B cell (primary cell): ENCODE data around the gene IMPDH2. TPM values are rescaled to one million over a fixed set of nuclear protein-coding genes. Genes with fewer than 3 reads are reported as not detected.

ENCODE experiments used
- ATAC-seq: fragments of 200-7000 bp; cut with Tn5 transposase; one replicate; pipeline ENCODE4 v1.10.0; 2021; ENCODE audit warnings: low read depth, mild to moderate bottlenecking, moderate number of reproducible peaks, moderate library complexity
- CTCF ChIA-PET: fragments of 350-600 bp; sonication (Branson Sonifier 250); formaldehyde crosslinking; loops from one replicate; lab custom pipeline; 2021; ENCODE audit warnings: antibody characterized with exemption, inconsistent platforms; lab: Charles Lee
- POLR2A ChIA-PET: fragments of 350-600 bp; sonication (Branson Sonifier 250); formaldehyde crosslinking; loops from one replicate; lab custom pipeline; 2021; ENCODE audit warnings: antibody characterized with exemption; lab: Charles Lee
- DNase-seq: peaks from one replicate; pipeline ENCODE4 v3.0.0; 2013
- H2AFZ ChIP-seq: 2 replicates; pipeline ENCODE4 v1.6.1; 2012; ENCODE audit warnings: mild to moderate bottlenecking, low read depth, low read length; ENCODE audit not compliant: insufficient read depth, poor library complexity, severe bottlenecking
- H3K27ac ChIP-seq, 2 donors: 1 replicate in 1 of 2; 2 replicates in 1 of 2; pipeline ENCODE4 v1.5.1; 2012 to 2013; ENCODE audit warnings: low read length in 2 of 2, mild to moderate bottlenecking in 2 of 2, moderate library complexity in 1 of 2
- H3K27me3 ChIP-seq, 4 experiments: fragments of 200-600 bp in 1 of 4; sonication (generic) in 1 of 4; replicated peaks in 1 of 4; 1 replicate in 2 of 4; 2 replicates in 2 of 4; pipeline versions ENCODE4 v1.6.1 to v1.7.0; 2013 to 2016; ENCODE audit warnings: low read length in 3 of 4, mild to moderate bottlenecking in 2 of 4, mixed read lengths in 1 of 4, moderate library complexity in 1 of 4; ENCODE audit not compliant: insufficient read depth in 4 of 4, control insufficient read depth in 3 of 4; ENCODE audit errors: control extremely low read depth in 1 of 4
- H3K36me3 ChIP-seq, 2 experiments: replicated peaks in 1 of 2; 1 replicate in 1 of 2; 2 replicates in 1 of 2; pipeline versions ENCODE4 v1.6.1 to v1.7.1; 2013; ENCODE audit warnings: low read length in 1 of 2; ENCODE audit not compliant: insufficient read depth in 2 of 2, control insufficient read depth in 1 of 2; ENCODE audit errors: control extremely low read depth in 1 of 2, extremely low read depth in 1 of 2
- H3K4me1 ChIP-seq, 2 donors: fragments of 200-600 bp in 1 of 2; sonication (generic) in 1 of 2; 1 replicate in 1 of 2; 2 replicates in 1 of 2; pipeline versions ENCODE4 v1.5.1 to v1.6.1; 2013 to 2017; ENCODE audit warnings: low read length in 2 of 2; ENCODE audit not compliant: control insufficient read depth in 2 of 2, insufficient read depth in 2 of 2
- H3K4me2 ChIP-seq: replicated peaks from 2 replicates; pipeline ENCODE3; 2012; ENCODE audit warnings: mild to moderate bottlenecking, low read depth, low read length; ENCODE audit not compliant: poor library complexity, severe bottlenecking
- H3K4me3 ChIP-seq, 5 experiments: fragments of 200-600 bp in 1 of 5; sonication (generic) in 1 of 5; 1 replicate in 3 of 5; 2 replicates in 2 of 5; pipeline versions ENCODE4 v1.5.1 to v1.7.0; 2011 to 2016; ENCODE audit warnings: low read length in 4 of 5, mild to moderate bottlenecking in 4 of 5, low read depth in 2 of 5, control low read depth in 1 of 5, moderate library complexity in 1 of 5; ENCODE audit not compliant: insufficient read depth in 1 of 5; ENCODE audit errors: control extremely low read depth in 1 of 5, extremely low read depth in 1 of 5
- H3K79me2 ChIP-seq: fragments of 200-600 bp; sonication (generic); one replicate; pipeline ENCODE4 v1.6.0; 2016; ENCODE audit warnings: low read length; ENCODE audit not compliant: control insufficient read depth, insufficient read depth
- H3K9ac ChIP-seq: fragments of 200-600 bp; sonication (generic); 2 replicates; pipeline ENCODE4 v1.6.1; 2017; ENCODE audit warnings: mild to moderate bottlenecking, low read length, moderate library complexity
- H3K9me3 ChIP-seq, 3 donors: one replicate each; pipeline versions ENCODE4 v1.6.1 to v1.7.1; 2013; ENCODE audit warnings: low read length in 2 of 3; ENCODE audit not compliant: control insufficient read depth in 2 of 3, insufficient read depth in 1 of 3; ENCODE audit errors: control extremely low read depth in 1 of 3
- H4K20me1 ChIP-seq: 2 replicates; pipeline ENCODE4 v1.6.0; 2012; ENCODE audit warnings: mild to moderate bottlenecking, low read length; ENCODE audit not compliant: insufficient read depth, control insufficient read depth, poor library complexity, severe bottlenecking
- H3K27ac Mint-ChIP-seq: one replicate; pipeline ENCODE4 v1.8.0; 2021; ENCODE audit warnings: mixed read lengths
- H3K27me3 Mint-ChIP-seq: one replicate; pipeline ENCODE4 v1.8.0; 2021; ENCODE audit warnings: mixed read lengths
- H3K4me1 Mint-ChIP-seq: one replicate; pipeline ENCODE4 v1.8.0; 2021; ENCODE audit warnings: mixed read lengths
- H3K4me3 Mint-ChIP-seq: one replicate; pipeline ENCODE4 v1.8.0; 2021; ENCODE audit warnings: mixed read lengths
- H3K9me3 Mint-ChIP-seq: one replicate; pipeline ENCODE4 v1.8.0; 2022; ENCODE audit warnings: mixed read lengths; ENCODE audit not compliant: insufficient read depth
- CTCF ChIP-seq: fragments of 200-600 bp; IDR thresholded peaks from one replicate; pipeline ENCODE4 v1.8.0; 2022; ENCODE audit warnings: antibody characterized with exemption, mild to moderate bottlenecking
- EZH2 ChIP-seq: IDR thresholded peaks from 2 replicates; pipeline ENCODE4 v1.6.1; 2012; ENCODE audit warnings: borderline replicate concordance, low read depth, mild to moderate bottlenecking, moderate library complexity, low read length; ENCODE audit not compliant: insufficient read depth, poor library complexity, severe bottlenecking
- WGBS: methylation state at CpG from one replicate; pipeline ENCODE4 v1.1.5; 2013; ENCODE audit warnings: missing lambda C conversion rate; ENCODE audit not compliant: insufficient coverage; 5-methylcytosine and 5-hydroxymethylcytosine counted together
- intact Hi-C: fragments of 100-400 bp; cut with micrococcal nuclease; formaldehyde crosslinking; loops from one replicate; pipeline ENCODE4 v1.10.0; 2022
- polyA plus RNA-seq: library from polyadenylated mRNA; depleted of rRNA; stranded (reverse); fragments of >200 nt; gene quantifications from 2 replicates; pipeline ENCODE4 v1.2.3, GENCODE V29; 2012
- total RNA-seq, 2 donors: library from RNA; stranded (reverse); fragments of 120-200 nt in 1 of 2; gene quantifications; 1 replicate in 1 of 2; 2 replicates in 1 of 2; pipeline versions ENCODE4 v1.2.3 to v1.2.4, GENCODE V29; 2013 to 2022

The IMPDH2 gene
- total and polyA plus RNA-seq, 2 donors (not counting 1 experiment from before 2014, with no cell fraction given): 171 to 193 TPM

DNA sequence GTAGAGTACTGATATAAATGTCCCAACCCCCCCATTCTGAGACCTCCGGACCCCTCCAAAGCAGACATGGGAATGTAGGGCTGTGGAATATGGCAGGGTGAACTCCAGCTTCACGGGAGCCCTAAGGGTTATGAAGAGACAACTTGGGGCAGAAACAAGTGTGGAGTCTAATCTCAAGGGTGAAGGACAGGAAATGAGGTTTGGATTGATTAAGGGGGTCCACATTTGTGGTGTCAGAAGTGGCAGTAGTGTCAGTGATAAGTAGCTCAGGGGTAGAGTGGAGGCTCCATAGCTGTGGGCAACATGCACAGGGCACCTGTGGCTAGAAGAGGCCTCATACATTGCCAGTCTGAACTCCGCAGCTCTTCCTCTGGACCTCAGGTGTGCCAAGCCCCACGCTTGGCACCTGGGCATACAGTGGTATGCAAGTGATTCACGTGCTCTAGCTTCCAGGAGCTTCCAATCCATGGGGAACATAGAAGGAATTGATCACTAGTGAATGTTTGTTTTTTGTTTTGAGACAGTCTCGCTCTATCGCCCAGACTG, 43.3 kb downstream of the IMPDH2 start:
- Mint-ChIP-seq H3K4me1 (peaks cover 17% of the 10 kb centered on the region), H3K9me3 (no peaks in the 10 kb centered on the region), H3K27ac (no peak overlapping the region), H3K27me3 (no peaks in the 10 kb centered on the region), H3K4me3 (no peak overlapping the region)
- no peaks in the 10 kb centered on the region for H4K20me1 ChIP-seq
- H3K4me3 ChIP-seq: no peak overlapping the region
- no peaks in the 10 kb centered on the region for H3K27me3 ChIP-seq
- no peak overlapping the region for H3K27ac ChIP-seq
- H2AFZ ChIP-seq: no peak overlapping the region
- intact Hi-C loops: no loop called here
- H3K79me2 ChIP-seq: peaks cover 5% of the 10 kb centered on the region
- no peaks in the 10 kb centered on the region for H3K9me3 ChIP-seq
- WGBS: 100% methylated on average over 5 of the region's 7 CpGs
- TF ChIP-seq CTCF: no peak
- no peak for TF ChIP-seq EZH2
- H3K4me1 ChIP-seq: peaks cover 10 to 13% of the 10 kb centered on the region in 2 donors
- no peak overlapping the region for H3K4me2 ChIP-seq
- POLR2A ChIA-PET: interaction anchor here (0.9 kb wide), 1 partner anchor 22 kb away, joined by 4 read pairs; the partner anchor contains the start of gene WDR6
- no peak overlapping the region for H3K9ac ChIP-seq
- DNase-seq (no peak), ATAC-seq (no peak)
- peaks cover 1 to 40% of the 10 kb centered on the region in 2 experiments for H3K36me3 ChIP-seq
- CTCF ChIA-PET: interaction anchor here (0.7 to 6.4 kb wide), 6 partner anchors 22 to 171 kb away, joined by 3 to 69 read pairs (median 14); partner anchors contain the start of genes NDUFAF3, QRICH1 and WDR6

DNA sequence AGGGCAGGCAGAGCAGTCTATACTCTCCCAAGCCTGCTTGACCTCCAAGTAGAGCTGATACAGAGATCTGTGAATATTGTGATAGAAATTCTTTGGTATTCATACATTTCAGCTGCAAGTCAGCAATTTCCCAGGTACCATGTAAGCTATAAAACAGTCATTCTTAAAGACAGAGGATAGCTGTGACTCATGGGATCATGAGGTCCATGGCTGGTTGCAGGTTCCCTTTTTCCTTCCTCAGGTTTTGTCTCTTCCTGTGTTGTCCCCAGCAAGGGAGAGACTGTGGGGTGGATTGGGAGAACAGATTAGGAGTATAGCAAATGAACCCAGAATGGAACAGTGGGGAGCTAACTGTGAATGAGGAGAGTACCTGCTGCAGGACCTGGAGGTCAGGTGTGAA, 44.5 kb downstream of the IMPDH2 start:
- no peaks in the 10 kb centered on the region for H3K27me3 ChIP-seq
- ChIA-PET CTCF (interaction anchor here (2.2 to 6.4 kb wide), 3 partner anchors 29 to 172 kb away, joined by 7 to 69 read pairs (median 69); partner anchors contain the start of gene QRICH1), POLR2A (no interaction called here)
- peaks cover 7 to 8% of the 10 kb centered on the region in 2 donors for H3K4me1 ChIP-seq
- peaks cover 1 to 50% of the 10 kb centered on the region in 2 experiments for H3K36me3 ChIP-seq
- H3K4me3 ChIP-seq: no peak overlapping the region
- intact Hi-C loops: no loop called here
- no peak overlapping the region for H2AFZ ChIP-seq
- H3K4me2 ChIP-seq: no peak overlapping the region
- no peaks in the 10 kb centered on the region for H4K20me1 ChIP-seq
- peaks cover 11% of the 10 kb centered on the region for H3K4me1 Mint-ChIP-seq
- no peak overlapping the region for H3K27ac Mint-ChIP-seq
- H3K4me3 Mint-ChIP-seq: no peak overlapping the region
- TF ChIP-seq EZH2: no peak
- TF ChIP-seq CTCF: no peak
- DNase-seq (no peak), ATAC-seq (no peak)
- no peaks in the 10 kb centered on the region for H3K27me3 Mint-ChIP-seq
- no peak overlapping the region for H3K9ac ChIP-seq
- no peaks in the 10 kb centered on the region for H3K9me3 ChIP-seq
- no peak overlapping the region for H3K27ac ChIP-seq
- no peaks in the 10 kb centered on the region for H3K9me3 Mint-ChIP-seq
- peaks cover 4% of the 10 kb centered on the region for H3K79me2 ChIP-seq
